DMS53 treated with DMSO at 0.1 percent for 48 hours (cell line): Measurements from ENCODE around the gene LRCH1.

Experiments
- DNase-seq: peaks from one replicate; lab custom pipeline; 2025; ENCODE audit not compliant: unreplicated experiment; lab: John Stamatoyannopoulos, UW

Gene LRCH1

DNA sequence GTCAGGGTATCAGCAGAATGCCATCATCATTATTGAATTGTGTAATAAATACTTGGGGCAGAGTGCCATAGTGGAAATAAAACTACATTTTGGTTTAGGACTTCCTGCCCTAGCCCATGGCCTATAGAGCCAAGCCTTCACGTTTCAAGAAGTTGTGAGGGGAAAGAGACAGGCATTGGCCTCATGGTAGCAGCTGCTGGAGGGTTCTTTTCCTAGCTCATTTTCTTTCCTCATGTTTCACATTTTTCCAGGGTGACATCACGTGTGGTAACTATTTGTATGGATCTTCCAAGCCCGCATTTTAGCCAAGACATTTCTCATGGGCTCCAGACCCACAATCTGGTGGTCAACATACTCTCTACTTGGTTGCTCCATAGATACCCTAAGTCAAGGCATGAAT, 80.4 kb downstream of the LRCH1 start:
- DNase-seq: no peak

DNA sequence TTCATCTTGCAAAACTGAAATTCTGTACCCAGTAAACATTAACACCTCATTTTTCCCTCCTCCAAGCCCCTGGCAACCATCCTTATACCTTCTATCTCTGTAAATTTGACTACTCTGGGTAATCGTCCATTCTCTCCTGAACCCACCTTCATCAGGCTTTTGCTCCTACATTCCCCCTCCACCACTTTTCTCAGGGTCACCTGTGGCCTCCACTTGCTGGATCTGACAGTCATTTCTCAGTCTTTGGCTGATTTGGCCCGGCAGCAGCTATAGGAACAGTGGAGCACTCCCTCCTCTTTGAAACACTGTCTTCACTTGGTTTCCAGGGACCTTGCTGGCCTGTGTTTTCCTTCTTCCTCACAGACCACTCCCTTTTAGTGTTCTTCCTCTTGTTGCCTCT, 83.5 kb downstream of the LRCH1 start:
- DNase-seq: no peak

DNA sequence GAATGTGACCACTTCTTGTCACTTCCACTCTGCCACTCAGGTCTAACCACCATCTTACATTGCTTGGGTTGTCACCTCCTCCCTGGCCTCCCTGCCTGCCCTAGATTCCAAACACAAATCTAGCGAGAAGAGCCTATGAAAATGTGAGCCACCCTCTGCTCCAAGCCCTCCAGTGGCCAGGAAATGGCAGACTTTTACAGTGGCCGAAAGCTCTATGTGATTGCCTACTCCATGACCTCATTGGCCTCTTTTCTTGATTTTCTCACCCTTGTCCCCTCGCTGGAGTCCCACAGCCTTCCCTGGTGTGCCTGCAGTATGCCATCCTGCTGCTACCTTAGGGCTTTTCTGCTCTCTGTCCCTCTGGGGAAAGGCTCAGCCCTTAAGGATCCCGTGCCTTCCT, 84.2 kb downstream of the LRCH1 start:
- DNase-seq: no peak

DNA sequence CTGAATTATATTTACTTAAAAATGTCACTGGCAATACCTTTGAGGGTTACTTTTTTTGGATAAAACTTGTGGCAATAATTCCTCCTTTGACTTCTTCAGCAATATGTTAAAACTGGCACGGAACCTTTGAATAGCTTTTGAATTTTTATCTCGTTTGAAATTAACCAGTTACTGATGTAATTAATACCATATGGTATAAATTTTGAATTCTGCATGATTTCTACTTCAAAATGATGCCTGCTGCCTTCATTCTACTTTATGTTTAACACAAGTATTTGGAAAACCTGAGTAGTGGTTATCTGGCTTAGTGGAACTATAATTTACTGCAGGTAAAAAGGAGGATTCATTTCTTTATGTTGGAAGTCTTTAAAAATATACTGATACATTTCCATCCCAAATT, 85.3 kb downstream of the LRCH1 start:
- DNase-seq: no peak

DNA sequence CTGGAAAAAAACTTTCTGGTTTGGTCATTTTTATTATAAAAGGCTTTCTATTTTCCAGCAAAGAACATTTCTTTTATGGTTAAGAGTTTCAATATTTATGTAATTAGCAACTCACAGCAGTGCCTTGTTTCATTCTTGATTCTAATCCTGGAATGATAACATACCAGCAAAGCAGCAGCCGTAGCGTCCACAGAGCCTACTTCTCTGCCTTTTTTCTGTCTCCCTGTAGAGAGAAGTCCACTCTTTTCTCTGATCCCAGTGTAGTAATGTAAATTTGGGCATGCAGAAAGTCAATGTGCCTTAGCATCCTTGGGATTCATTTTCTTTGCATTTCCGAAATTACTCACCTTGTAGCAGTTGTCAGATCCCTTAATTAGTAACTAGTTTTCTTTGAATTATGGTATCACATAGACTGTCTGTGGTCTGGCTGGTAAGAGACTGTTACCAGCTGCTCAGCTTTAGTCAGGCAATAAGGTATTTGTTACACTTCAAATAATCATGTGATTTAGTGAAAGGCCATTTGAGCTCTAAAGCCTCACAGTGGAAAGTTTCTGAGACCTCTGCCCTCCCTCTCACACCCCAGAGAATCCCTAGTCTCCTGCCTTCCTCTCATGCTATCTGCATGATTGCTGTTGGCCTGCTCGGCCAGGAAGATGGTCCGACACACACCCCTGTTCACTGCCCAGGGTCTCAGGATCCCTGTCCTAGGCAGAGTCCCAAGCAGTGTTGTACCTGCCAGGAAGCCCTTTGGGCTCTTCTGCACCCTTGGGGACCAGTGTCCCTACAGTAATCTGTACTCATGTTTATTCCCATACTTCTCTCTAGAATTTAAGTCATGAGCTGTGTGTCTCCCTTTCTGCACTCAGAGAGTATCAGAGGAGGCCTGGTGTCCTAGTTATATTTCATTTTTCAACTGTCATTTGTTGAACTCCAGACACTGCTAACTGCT, 86.3 kb downstream of the LRCH1 start:
- DNase-seq: no peak

DNA sequence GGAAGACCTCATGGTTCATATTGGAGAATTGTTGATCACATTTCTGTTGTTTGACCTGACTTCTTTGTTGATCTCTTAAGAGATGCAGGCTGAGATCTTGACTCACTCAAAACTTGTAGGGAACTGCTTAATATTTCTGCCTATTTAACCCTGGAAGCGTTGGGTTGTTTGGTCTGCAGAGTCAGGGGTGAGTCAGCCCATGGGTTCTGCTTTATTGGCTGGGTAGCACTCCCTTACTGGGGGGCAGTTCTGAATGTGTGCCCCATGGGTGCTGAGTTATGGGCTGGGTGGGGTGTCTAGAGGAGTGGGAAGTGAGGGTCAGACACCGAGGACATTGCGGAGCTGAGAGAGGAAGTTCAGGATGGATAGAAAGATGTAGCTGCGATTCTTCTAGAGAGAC, 87.9 kb downstream of the LRCH1 start:
- DNase-seq: no peak

DNA sequence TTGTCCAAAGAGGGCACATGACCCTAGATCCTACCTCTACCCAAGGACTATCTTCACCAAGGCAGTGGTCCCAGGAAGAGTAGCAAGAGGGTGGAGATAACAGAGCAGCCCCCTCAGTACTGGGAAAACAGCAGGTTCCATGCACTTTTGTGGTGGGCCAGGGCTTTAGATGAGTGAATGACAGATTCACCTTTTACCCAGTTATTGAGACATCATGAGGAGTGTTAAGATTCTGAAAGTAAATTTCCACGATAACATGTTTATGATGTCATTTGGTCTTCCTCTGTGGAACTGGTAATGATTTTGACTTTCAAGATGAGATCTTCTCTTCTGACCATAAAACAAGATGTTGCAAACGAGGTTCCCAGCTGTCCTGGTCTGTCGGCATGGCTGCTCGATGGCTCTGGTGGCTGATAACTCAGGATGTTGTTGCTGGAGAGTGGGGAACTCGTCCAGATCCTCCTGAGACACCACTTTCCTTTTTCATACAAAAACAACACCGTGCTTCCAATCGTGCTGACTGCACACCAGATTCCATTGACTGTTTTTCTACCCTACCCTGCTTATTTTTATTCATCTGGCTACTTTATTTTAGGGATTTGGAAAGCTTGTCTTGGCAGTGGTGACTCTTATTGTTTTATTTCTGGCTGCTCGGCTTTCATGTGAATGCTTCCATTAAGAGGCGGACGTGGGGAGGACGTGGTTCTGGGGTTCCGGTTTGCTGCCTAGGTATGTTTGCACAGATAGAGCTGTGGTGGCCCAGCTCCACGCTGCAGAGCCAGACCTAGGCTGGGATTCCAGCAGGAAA, 88.5 kb downstream of the LRCH1 start:
- no peak for DNase-seq

DNA sequence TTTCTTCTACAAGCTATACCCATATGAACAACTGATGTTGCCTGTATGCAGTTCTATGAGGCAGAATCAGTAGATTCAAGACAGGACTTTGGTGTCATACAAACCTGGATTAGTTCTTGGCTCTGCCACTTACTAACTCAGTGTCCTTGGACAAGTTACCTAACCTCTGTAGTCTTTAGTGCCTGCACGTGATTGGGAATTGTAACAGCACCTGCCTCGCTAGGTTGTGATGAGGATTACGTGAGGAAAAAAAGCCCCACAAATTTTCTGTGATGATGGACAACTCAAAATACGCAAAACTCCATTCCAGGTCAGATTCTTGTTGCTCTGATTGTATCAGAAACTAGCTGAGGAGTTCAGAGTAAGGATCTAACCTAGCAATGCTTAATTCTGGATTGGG, 89.3 kb downstream of the LRCH1 start:
- DNase-seq: no peak

DNA sequence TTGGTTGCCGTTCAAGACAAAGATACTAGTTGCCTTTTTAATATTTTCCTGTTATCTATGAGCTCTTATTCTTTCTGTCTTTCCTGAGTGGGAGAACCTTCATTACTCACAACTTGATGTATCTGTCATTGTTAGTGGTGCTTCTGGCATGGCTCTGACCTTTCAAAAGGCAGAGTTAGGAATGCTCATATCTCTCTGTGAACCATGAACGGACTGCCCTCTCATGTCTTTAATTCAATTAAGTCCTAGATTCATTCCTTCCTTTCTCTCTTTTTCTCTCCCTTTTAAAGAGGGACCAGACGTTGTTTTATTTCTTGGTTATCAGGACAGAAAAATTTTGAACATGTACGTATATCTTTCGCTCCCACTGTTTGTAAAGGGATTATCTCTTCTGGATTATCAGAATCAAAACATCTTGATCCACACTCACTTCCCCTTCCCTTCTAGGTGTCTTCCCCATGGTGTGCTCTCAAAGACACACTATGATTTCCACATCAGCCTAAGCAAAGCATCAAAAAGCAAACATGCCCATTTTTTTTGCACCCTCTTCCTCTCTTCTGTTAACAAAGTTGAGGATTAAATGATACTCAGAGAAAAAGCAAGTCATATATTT, 90.3 kb downstream of the LRCH1 start:
- DNase-seq: no peak

DNA sequence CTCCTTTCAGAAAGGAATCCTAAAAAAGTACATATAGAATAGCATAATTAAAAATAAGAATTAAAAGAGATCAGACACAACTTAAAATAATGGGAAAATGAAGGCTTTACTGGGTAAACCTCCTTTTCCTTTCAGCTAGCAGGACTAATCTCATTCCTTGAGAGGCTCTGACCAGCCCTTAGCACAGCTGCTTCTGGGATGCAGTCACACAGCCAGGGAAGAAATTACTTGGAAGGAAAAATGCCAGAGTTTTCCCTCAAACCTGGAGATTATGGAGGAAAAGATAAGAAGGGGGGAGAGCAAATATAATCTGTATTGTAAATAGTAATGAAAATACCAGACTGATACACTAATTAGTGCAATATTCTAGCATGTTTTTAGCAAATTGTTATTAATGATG, 91.8 kb downstream of the LRCH1 start:
- no peak for DNase-seq

DNA sequence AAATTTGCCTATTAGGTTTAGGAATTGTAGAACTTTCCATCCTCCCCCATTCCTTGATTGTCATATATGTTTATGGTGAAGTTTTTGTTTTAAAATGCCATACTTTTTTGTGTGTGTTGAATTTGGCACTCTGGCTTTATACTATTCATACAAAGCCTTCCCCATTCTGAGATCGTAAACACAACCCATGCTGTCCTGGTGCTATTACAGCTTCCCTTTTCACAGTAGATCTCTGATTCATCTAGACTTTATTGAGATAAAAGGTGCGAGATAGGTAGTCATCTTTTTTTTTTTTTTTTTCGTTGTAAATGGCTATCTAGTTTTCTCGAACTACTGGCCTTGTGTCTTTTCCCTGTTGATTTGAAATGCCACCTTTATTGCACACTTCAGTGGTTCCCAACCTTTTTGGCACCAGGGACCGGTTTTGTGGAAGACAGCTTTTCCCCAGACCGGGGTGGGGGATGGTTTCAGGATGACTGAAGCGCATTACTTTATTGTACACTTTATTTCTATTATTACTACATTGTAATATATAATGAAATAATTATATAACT, 94.6 kb downstream of the LRCH1 start:
- no peak for DNase-seq

DNA sequence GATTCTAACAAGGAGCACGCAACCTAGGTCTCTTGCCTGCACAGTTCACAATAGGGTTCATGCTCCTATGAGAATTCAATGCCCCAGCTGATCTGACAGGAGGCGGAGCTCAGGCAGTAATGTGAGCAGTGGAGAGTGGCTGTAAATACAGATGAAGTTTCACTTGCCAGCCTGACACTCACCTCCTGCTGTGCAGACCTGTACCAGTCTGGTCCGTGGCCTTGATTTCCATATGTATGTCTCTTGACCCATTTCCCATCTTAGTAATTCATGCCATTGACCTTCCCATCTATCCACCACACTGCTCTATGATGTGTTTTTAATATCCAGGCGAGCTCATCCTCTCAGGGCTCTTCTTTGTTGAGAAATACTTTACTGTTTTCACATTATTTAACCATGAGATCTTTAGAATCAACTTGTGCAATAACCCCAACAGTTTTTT, 95.2 kb downstream of the LRCH1 start:
- DNase-seq: peak; percentile 83

DNA sequence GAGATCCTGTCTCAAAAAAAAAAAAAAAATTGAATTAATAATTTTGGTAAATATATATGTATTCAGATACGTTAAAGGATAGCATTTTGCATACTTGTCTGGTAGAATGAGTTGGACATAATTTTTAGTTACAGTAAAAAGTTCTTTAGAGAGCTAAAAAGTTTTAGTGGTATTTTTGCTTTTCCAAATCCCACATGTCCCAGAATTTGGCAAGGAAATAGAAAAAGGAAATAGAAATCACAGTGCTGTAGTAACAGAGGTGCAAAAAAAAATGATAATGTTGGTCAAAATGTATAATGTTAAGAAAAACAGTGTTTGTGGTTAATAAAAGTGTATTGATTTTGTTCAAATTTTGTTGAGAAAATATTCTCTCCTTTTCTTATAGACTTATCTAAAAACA, 96.8 kb downstream of the LRCH1 start:
- no peak for DNase-seq

DNA sequence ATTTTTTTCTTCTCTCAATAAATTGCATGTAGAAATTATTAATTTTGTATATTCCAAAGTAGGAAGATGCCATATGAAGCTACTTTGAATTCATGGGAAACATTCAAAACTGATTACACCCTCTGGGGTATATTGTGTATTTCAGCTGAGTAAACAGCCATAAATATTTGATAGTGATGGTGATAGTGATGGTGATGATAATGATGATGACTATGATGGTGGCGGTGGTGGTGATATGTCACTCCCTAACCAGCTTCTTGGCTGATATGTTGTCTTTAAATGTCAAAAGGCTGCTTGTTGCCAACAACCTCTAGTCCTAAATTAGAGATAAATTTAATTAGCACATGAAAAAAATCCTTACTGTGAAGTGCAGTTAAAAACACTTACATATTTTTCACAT, 102.0 kb downstream of the LRCH1 start:
- DNase-seq: no peak

DNA sequence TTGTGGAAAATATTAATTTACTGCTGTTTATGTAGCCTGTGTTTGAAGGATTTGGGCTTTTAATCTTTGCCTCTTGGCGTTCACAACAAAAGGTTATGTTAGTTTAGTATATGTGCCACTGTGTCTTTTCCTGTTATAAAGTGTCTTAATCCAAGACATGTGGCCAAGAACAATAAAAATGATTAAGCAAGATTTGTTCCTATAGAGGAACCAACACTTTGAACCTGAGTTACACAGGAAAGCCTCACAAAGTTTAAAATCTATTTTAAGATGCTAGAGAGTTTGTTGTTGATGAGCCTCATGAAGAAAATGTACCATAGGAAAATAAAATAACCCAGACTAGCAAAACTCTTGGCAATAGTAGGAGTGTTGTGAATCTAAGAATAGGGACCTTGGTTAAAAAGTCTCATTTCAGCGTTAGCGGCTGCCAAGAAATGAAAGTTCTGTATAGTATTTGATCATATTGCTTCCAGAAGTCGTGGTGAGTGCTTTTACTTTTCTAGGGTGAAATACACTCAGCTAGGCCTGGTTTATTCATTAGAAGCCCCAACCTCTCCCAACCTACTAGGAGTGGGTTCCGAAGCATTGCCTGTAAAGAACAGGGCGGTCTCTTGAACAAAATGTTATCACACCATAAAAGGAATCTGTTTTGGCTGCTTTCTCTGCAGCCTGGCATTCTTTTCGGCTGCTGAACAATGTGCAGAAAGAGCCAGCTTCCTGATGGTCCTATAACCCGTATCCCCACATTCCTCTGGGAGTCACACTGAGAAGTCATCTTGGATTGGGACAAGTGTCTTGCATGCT, 102.6 kb downstream of the LRCH1 start:
- no peak for DNase-seq

DNA sequence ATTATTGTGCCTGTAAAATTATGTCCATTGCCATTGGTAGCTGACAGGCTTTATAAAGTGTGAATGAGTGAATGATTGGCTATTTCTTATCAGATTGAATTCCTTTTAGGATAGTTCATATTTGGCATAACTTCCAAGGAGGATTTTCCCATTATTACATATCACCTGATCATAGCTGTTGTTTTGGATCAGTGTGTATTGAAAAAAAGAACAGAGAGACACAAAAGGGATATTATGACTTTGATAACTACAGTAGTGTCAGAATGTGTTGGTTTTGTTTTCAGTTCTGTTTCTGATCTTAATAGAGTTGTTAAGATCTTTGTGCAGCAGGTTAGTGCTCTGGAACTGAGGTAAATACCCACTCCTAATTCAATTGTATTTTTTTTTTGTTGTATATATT, 103.8 kb downstream of the LRCH1 start:
- no peak for DNase-seq

DNA sequence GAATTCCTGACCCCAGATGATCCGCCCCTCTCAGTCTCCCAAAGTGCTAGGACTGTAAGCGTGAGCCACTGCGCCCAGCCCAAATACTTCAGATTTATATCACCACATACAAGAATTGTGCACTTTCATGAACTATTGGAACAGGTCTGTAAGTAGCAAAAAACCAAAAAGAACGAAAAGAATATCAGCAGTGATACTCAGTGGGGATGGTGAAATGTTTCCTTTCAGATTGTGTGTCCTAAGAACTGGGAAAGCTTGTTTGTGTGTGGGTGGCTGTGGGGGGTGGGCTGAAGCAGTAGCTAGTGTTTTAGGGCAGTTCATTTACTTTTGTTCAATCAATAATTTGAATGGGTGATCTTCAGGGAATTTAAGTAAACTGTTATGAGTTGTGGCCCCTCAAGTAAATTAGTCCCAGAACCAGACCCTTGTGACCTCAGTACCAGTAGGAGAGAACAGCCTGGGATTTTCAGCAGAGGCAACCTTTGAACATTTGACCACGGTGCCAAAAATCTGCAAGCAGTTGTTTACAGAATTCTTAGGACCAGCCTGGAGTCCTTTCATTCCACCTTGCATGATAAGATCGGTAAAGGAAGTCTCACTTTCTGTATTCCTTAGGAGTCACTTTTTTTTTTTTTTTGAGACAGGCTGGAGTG, 106.6 kb downstream of the LRCH1 start:
- no peak for DNase-seq

DNA sequence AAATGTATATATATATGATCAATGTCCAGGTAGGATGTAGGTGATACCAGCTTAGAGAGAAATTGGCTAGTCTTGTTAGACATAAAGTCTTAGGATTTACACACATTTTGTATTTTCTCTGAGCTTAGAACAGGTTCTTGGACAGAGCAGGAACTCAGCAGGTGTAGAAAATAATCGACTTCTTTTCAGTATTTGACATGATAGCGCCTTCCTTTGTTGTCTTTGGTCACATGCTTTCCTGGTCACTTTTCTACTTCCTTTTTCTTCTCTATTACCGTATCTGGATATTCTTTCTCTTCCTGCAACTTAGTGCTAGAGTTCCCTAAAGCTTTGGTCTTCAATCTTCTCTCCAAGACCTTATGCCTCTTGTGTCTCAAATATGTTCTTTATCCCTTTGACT, 107.4 kb downstream of the LRCH1 start:
- DNase-seq: no peak

DNA sequence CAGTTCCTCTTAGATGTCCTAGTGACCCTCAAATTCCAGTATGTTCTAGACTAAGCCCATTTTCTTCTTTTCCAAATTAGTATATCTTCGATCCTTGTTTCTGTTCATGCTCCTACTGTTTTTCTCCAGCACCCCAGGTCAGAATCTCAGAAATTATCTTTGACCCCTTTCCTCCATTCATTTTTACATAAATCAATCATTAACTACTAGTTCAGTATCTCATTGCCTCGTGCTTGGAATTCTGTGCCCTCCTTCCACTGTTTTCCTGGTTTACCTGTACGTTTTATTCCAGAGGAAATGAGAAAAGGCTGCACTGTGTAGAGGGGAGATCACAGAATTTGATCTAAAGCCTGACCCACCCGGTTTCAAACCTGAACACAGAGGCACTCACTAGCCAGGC, 107.9 kb downstream of the LRCH1 start:
- no peak for DNase-seq

DNA sequence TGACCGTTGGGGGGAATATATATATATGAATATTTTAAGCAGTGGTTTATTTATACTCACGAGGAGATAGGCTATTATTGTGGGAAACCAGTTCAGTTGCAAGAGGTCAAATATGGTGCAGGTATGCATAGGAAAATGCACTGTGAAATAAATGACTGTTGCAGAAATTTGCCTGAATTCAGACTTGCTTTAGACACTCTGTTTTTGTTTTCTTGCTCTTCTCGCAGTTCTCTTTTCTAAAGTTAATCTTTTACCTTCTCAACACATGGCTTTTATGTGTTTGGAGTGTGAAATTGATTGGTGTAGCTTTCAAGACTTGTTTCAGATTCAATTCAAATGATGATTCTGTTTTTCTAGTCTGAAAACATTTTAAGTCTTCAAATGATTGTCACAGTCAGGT, 109.7 kb downstream of the LRCH1 start:
- no peak for DNase-seq
